Gastroesophageal sphincter (tissue), 4 donors: Measurements from ENCODE around the gene BMPR2. TPM values are rescaled to one million over a fixed set of nuclear protein-coding genes. Genes with fewer than 3 reads are reported as not detected.
"Not testable (repeated sequence)": the region's sequence is repeated elsewhere in the genome, so short reads cannot be mapped to it uniquely, and the experiment has no call there.

Source experiments
- ATAC-seq: fragments of 150-250 bp; one replicate; pipeline ENCODE4 v1.9.1; 2016; ENCODE audit warnings: mild to moderate bottlenecking, moderate library complexity
- H3K27ac ChIP-seq, 4 donors: fragments of 200-600 bp; sonication (generic) in 3 of 4; 1 replicate in 3 of 4; 2 replicates in 1 of 4; pipeline ENCODE4 v1.5.1; 2016 to 2019
- H3K27me3 ChIP-seq: fragments of 200-600 bp; sonication (generic); one replicate; pipeline ENCODE4 v1.5.1; 2019
- H3K36me3 ChIP-seq, 2 donors: fragments of 200-600 bp; sonication (generic); one replicate each; pipeline ENCODE4 v1.5.1; 2019; ENCODE audit warnings: control low read depth in 1 of 2
- H3K4me1 ChIP-seq, 3 donors: fragments of 200-600 bp; sonication (generic); 1 replicate in 2 of 3; 2 replicates in 1 of 3; pipeline ENCODE4 v1.5.1; 2016 to 2019; ENCODE audit warnings: control low read depth in 2 of 3
- H3K4me3 ChIP-seq, 2 donors: fragments of 200-600 bp; sonication (generic); one replicate each; pipeline ENCODE4 v1.5.1; 2019; ENCODE audit warnings: mild to moderate bottlenecking in 1 of 2, moderate library complexity in 1 of 2
- H3K9me3 ChIP-seq, 3 donors: fragments of 200-600 bp; sonication (generic); one replicate each; pipeline ENCODE4 v1.5.1; 2017 to 2019; ENCODE audit warnings: control low read depth in 2 of 3
- CTCF ChIP-seq, 4 experiments: fragments of 200-600 bp in 2 of 4; fragments of 450-650 bp in 2 of 4; sonication (generic) in 1 of 4; IDR thresholded peaks; one replicate each; pipeline ENCODE4 v1.5.1; 2017 to 2019; ENCODE audit warnings: antibody characterized with exemption in 4 of 4, mild to moderate bottlenecking in 2 of 4, moderate library complexity in 2 of 4
- EP300 ChIP-seq: sonication (generic); formaldehyde crosslinking; IDR thresholded peaks from one replicate; pipeline ENCODE4 v1.6.1; 2017; ENCODE audit warnings: antibody characterized with exemption, mild to moderate bottlenecking
- POLR2A ChIP-seq, 2 donors: fragments of 450-650 bp; IDR thresholded peaks; one replicate each; pipeline ENCODE4 v1.6.1; 2017; ENCODE audit warnings: antibody characterized with exemption in 2 of 2, mild to moderate bottlenecking in 2 of 2, moderate library complexity in 1 of 2
- POLR2AphosphoS5 ChIP-seq: sonication (generic); formaldehyde crosslinking; IDR thresholded peaks from one replicate; pipeline ENCODE4 v1.6.1; 2017; ENCODE audit warnings: antibody characterized with exemption
- WGBS, 2 donors: methylation state at CpG; one replicate each; pipeline ENCODE4 v1.1.5; 2018; ENCODE audit warnings: low coverage in 1 of 2; 5-methylcytosine and 5-hydroxymethylcytosine counted together
- total RNA-seq, 4 donors: library from RNA; depleted of rRNA; stranded (reverse); fragments of >200 nt; gene quantifications; one replicate each; pipeline ENCODE4 v1.1.0, GENCODE V29; 2016

BMPR2 gene
- total RNA-seq, 4 donors from 2014 or later, result 53.4 to 86.9 (median 70.0) TPM

- no peak for ATAC-seq
- no peak overlapping the region for H3K27ac ChIP-seq
Measured at GRCh38 chr2:202490479-202490878, 114.4 kb downstream of the BMPR2 start.

GRCh38 chr2:202491514-202491913 is 115.4 kb downstream of the BMPR2 start:
- Histone ChIP-seq H3K36me3 (peaks cover 0 to 11% of the 10 kb centered on the region in 2 donors), H3K4me1 (peaks cover 0 to 39% (median 0%) of the 10 kb centered on the region in 3 donors), H3K9me3 (no peaks in the 10 kb centered on the region), H3K27me3 (no peaks in the 10 kb centered on the region), H3K27ac (no peak overlapping the region), H3K4me3 (no peak overlapping the region)
- TF ChIP-seq POLR2AphosphoS5 (no peak), POLR2A (IDR thresholded peaks at IDR 0.05) (no peak), EP300 (no peak), CTCF (IDR thresholded peaks at IDR 0.05) (no peak)
- ATAC-seq, result no peak
- WGBS, 2 donors, result 96 to 100% methylated on average over 3 of the region's 4 CpGs

More at GRCh38 chr2:202490479-202490878, 114.4 kb downstream of the BMPR2 start:
- Histone ChIP-seq H3K27me3 (no peaks in the 10 kb centered on the region), H3K9me3 (no peaks in the 10 kb centered on the region), H3K36me3 (peaks cover 0 to 11% of the 10 kb centered on the region in 2 donors), H3K4me1 (peaks cover 0 to 39% (median 0%) of the 10 kb centered on the region in 3 donors), H3K4me3 (no peak overlapping the region)
- TF ChIP-seq POLR2AphosphoS5 (no peak), CTCF (IDR thresholded peaks at IDR 0.05) (no peak), EP300 (no peak), POLR2A (IDR thresholded peaks at IDR 0.05) (no peak)

- Histone ChIP-seq H3K36me3 (peaks cover 0 to 5% of the 10 kb centered on the region in 2 donors), H3K4me1 (peaks cover 0 to 39% (median 0%) of the 10 kb centered on the region in 3 donors), H3K4me3 (no peak overlapping the region), H3K27me3 (no peaks in the 10 kb centered on the region), H3K9me3 (no peaks in the 10 kb centered on the region), H3K27ac (peak overlapping the region in 1 of 4 donors; percentile 19)
- 23 to 54% methylated on average over 5 to 9 of the region's 13 CpGs for WGBS, 2 donors
- ATAC-seq, result no peak
- TF ChIP-seq EP300 (no peak), POLR2A (IDR thresholded peaks at IDR 0.05) (no peak), POLR2AphosphoS5 (no peak), CTCF (IDR thresholded peaks at IDR 0.05) (no peak)
Measured at GRCh38 chr2:202494300-202495229, 118.4 kb downstream of the BMPR2 start.

- Histone ChIP-seq H3K27ac (no peak overlapping the region), H3K27me3 (no peaks in the 10 kb centered on the region), H3K9me3 (no peaks in the 10 kb centered on the region), H3K4me3 (no peak overlapping the region), H3K4me1 (peaks cover 0 to 33% (median 0%) of the 10 kb centered on the region in 3 donors), H3K36me3 (no peaks in the 10 kb centered on the region)
- 100% methylated on average over 1 to 4 of the region's 23 CpGs for WGBS, 2 donors
- ATAC-seq, result no peak
- TF ChIP-seq POLR2A (IDR thresholded peaks at IDR 0.05) (no peak), EP300 (no peak), CTCF (IDR thresholded peaks at IDR 0.05) (no peak), POLR2AphosphoS5 (no peak)
Measured at GRCh38 chr2:202495230-202495604, 119.1 kb downstream of the BMPR2 start.

GRCh38 chr2:202496835-202497472 is 120.8 kb downstream of the BMPR2 start:
- H3K27ac ChIP-seq, H3K4me3 ChIP-seq, ATAC-seq, H3K27me3 ChIP-seq, H3K9me3 ChIP-seq, H3K36me3 ChIP-seq: not testable (repeated sequence)
- H3K4me1 ChIP-seq, result peaks cover 0 to 22% (median 0%) of the 10 kb centered on the region in 3 donors
- WGBS, 2 donors, result 100% methylated on average over 1 of the region's 38 CpGs; no CpG with 5 or more reads in 1 of the 2 donors

- WGBS, 2 donors, result 88% methylated on average over 6 of the region's 7 CpGs; no CpG with 5 or more reads in 1 of the 2 donors
- H3K9me3 ChIP-seq, ATAC-seq, H3K36me3 ChIP-seq, H3K27me3 ChIP-seq, H3K27ac ChIP-seq, H3K4me3 ChIP-seq: not testable (repeated sequence)
- H3K4me1 ChIP-seq, result peaks cover 0 to 22% (median 0%) of the 10 kb centered on the region in 3 donors
Measured at GRCh38 chr2:202497473-202497866, 121.3 kb downstream of the BMPR2 start.

GRCh38 chr2:202499841-202500240 is 123.7 kb downstream of the BMPR2 start:
- H3K4me3 ChIP-seq, H3K4me1 ChIP-seq, H3K27ac ChIP-seq, ATAC-seq, H3K9me3 ChIP-seq, H3K27me3 ChIP-seq: not testable (repeated sequence)
- whole genome bisulfite sequencing, 2 donors, result 87% methylated on average over 6 of the region's 7 CpGs; no CpG with 5 or more reads in 1 of the 2 donors
- H3K36me3 ChIP-seq, result peaks cover 0 to 22% of the 10 kb centered on the region in 2 donors

GRCh38 chr2:202503276-202503675 is 127.1 kb downstream of the BMPR2 start:
- not testable (repeated sequence) for ATAC-seq, H3K4me1 ChIP-seq, H3K27me3 ChIP-seq, H3K4me3 ChIP-seq, H3K27ac ChIP-seq, H3K9me3 ChIP-seq
- no CpG with 5 or more reads among the region's 21 CpGs for WGBS, 2 donors
- peaks cover 0 to 25% of the 10 kb centered on the region in 2 donors for H3K36me3 ChIP-seq
